NCI-H446 (cell line): ENCODE measurements around the gene BTNL8.

Experiments
- DNase-seq, 2 experiments: peaks; one replicate each; lab custom pipeline; 2025; lab: John Stamatoyannopoulos, UW

The BTNL8 gene, protein sequence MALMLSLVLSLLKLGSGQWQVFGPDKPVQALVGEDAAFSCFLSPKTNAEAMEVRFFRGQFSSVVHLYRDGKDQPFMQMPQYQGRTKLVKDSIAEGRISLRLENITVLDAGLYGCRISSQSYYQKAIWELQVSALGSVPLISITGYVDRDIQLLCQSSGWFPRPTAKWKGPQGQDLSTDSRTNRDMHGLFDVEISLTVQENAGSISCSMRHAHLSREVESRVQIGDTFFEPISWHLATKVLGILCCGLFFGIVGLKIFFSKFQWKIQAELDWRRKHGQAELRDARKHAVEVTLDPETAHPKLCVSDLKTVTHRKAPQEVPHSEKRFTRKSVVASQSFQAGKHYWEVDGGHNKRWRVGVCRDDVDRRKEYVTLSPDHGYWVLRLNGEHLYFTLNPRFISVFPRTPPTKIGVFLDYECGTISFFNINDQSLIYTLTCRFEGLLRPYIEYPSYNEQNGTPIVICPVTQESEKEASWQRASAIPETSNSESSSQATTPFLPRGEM

GRCh38 chr5:180898621-180899246 is at the start of gene BTNL8:
Gene BTNL8 (plus strand): TSS chr5:180899159. CDS start chr5:180899311, 152 bp downstream.
- no peak for DNase-seq

DNA sequence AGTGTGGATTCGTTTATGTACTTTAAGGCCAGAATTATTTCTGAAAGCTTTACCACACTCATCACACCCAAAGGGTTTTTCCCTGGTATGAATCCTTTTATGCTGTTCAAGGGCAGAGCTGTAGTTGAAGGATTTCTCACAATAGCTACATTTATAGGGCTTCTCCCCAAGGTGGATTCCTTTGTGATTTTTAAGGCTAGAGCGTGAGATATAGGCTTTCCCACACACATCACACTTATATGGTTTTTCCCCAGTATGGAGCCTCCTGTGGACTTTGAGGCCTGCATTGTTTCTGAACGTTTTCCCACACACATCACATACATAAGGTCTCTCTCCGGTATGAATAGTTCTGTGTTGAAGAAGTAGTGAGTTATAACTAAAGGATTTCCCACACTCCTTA is 49.1 kb upstream of the BTNL8 start:
- no peak for DNase-seq

DNA sequence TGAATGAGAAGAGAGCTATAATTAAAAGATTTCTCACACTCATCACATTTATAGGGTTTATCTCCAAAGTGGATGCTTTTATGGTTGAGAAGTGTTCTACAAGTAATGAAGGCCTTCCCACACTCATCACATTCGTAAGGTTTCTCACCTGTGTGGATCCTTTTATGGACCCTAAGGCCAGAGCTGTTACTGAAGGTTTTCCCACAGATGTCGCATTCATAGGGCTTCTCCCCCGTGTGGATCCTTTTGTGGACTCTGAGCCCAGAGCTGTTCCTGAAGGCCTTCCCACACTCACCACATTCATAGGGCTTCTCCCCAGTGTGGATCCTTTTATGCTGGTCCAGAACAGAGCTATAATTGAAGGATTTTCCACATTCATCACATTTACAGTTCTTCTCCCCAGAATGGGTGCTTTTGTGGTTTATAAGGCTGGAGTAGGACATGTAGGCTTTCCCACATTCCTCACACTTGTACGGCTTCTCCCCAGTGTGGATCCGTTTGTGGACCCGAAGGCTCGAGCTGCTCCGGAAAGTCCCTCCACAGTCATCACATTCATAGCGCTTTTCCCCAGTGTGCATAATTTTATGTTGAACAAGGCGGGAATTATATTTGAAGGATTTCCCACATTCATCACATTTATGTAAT is 48.4 kb upstream of the BTNL8 start:
- no peak for DNase-seq

DNA sequence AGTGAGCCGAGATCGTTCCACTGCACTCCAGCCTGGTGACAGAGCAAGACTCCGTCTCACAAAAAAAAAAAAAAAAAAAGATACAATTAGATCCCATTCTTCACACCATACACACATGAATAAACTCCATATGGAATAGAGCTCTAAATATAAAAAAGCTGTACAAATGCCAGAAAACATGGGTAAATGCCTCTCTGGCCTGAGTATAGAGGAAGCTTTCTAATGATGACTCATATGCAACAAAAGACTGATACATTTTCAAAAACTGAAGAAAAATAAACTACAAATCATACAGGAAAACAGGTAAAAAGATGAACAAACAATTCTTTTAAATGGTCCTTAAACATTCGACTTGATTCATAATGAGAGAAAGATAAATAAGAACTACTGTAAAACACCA is 46.5 kb upstream of the BTNL8 start:
- peak in 1 of 2 experiments; percentile 2 for DNase-seq

DNA sequence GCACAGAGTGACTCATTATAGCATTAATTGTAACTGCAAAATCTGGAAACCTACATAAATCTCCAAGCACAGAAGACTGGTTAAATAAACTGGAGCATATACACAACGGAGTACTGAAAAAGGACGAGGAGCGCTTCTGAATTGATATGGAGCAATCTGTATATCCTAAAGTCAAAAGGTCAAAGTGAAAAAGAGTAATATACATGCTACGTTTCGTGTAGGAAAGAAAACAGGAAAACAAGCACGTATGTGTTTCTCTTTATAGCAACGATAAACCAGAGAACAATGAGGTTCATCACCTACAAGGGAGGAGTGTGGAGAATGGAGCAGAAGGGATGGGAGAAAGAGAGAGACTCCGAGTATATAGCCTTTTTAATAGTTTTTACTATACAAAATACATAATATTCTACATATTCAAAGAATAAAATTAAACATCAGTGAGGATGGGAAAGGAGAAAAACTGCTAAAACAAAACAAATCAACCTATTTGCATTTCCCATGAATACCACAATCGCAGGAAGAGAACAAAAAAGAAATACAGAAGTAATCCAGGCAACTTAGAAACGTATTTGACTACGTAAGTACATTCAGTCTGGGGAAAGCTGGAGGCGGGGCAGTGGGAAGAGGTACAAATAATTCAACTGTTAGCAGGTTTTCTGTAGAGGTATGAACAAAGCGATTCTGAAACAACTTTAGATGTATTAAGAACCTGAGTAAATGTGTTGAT is 45.7 kb upstream of the BTNL8 start:
- DNase-seq = no peak

DNA sequence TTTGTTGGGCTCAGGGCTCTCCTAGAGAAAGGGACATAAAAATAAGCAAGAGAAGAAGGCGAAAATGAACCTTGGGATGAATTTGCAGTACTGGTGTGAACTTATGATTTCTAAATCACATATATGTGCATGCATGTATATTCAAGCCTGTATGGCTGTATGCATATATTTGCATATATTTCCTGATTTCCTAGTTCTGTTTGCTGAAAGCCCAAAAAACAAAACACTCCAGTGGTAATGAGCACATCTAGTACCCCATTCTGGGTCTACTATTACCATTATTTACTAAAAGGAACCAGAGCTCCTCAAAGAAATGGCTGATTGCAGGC is 45.1 kb upstream of the BTNL8 start:
- DNase-seq = no peak

DNA sequence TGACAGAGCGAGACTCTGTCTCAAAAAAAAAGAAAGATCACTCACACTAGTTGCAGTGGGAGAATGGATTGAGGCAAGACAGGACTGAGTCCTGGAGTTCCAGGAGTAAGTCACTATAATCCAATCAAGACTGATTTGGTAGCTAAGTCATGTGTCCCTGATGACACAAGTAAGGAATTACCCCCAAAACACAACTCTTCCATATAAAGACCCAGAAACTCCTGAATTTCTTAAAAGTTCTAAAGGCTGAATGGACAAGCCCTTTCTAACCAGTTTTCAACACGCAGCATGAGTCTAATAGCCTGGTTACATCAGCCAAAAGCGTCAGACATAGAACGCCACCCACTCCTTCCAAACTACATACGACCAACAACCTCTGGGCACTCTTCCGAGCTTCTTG is 40.4 kb upstream of the BTNL8 start:
- DNase-seq = no peak

DNA sequence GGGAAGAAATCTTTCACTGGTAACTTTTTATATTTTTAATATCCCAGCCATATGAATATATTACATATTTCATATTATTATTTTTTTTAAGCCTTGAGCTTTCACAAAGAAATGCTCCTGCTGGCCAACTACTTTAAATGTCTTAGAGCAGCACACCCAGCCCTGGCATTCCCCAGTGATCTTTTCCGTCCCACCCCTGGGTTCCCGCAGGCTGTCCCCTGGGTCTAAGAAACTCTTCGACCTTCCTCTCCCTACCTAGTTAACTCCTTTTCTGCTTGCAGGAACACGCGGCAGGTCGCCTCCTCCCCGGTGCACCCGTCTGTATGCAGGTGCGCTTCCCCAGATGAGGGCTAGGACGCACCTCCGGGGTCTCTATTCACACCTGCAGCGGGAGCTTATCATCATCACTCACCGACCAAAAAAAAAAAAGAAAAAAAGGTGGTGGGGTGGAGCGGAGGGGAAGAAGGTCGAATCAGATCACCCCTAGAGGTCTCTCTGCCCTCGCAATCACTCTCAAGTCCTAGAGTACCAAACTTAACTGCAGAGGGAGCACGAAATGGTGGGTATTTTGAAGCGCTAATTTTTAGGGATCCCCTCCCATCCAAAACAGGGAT is 38.6 kb upstream of the BTNL8 start:
- peak in 1 of 2 experiments; percentile 32 for DNase-seq

GRCh38 chr5:180860887-180861822 is 37.8 kb upstream of the BTNL8 start, which contains the start of gene ZFP62:
Gene ZFP62 (minus strand): TSS chr5:180861276. CDS start chr5:180861219, 57 bp downstream.
- peak; percentile 72 to 94 for DNase-seq

GRCh38 chr5:180862645-180863044 is 36.3 kb upstream of the BTNL8 start:
- no peak for DNase-seq

- DNase-seq = no peak
These were observed 32.8 kb upstream of the BTNL8 start for GRCh38 chr5:180865981-180866695.

DNA sequence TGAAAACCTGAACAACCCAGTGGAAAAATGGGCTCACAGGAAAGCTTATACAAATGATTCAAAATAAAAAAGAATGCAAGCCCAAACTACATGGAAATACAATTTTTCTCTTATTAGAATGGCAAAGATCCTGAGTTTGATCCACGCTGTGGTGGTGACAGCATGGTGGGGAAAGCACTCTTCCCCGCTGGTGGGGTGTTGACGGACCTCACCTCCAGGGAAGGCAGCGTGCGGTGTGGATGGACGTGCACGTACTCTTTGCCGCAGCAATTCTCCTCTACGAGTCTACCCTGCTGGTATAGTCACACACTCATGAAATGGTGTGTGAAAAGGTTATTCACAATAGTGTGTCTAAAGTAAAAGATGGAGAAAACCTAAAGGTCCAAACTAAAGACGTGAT is 32.0 kb upstream of the BTNL8 start:
- no peak for DNase-seq

GRCh38 chr5:180868960-180869359 is 30.0 kb upstream of the BTNL8 start:
- DNase-seq = peak; percentile 58 to 80

GRCh38 chr5:180869587-180869986 is 29.4 kb upstream of the BTNL8 start:
- DNase-seq = no peak

DNA sequence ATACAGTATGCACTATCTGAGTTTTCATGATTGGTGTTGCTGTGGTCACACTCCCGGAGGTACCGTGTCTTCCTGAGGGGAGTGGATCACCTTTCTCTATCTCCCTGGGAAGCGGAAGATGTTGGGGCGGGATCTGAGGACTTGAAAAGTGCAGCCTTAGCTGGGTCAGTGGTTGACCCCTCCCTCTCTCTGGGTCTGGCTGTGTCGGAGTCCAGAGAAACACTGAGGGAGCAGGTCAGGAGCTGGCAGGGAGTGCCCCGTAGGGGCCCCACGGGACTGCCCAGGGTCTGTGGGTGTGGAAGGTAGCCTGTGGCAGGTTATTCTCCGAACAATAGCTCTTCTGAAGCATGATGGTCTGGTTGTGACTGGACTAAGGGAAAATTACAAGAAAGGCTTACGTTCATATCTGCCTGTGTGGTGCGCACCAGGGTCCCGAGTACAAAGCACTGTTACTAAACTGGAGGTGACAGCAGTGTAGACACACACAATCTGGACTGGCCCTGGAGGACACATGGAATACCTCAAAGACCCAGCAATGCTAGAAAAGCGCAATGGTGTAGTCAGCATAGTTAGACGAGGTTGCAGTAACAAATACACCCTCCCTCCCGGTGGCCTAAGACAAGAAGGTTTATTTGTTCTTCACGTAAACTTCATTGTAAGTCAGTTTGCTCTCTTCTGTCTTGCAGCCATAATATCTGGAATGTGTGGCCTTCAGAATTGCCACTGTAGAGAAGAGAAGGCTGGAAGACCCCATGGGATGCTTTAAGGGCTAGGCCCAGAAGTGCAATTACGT is 28.5 kb upstream of the BTNL8 start:
- DNase-seq = no peak

GRCh38 chr5:180872419-180872818 is 26.5 kb upstream of the BTNL8 start:
- no peak for DNase-seq

DNA sequence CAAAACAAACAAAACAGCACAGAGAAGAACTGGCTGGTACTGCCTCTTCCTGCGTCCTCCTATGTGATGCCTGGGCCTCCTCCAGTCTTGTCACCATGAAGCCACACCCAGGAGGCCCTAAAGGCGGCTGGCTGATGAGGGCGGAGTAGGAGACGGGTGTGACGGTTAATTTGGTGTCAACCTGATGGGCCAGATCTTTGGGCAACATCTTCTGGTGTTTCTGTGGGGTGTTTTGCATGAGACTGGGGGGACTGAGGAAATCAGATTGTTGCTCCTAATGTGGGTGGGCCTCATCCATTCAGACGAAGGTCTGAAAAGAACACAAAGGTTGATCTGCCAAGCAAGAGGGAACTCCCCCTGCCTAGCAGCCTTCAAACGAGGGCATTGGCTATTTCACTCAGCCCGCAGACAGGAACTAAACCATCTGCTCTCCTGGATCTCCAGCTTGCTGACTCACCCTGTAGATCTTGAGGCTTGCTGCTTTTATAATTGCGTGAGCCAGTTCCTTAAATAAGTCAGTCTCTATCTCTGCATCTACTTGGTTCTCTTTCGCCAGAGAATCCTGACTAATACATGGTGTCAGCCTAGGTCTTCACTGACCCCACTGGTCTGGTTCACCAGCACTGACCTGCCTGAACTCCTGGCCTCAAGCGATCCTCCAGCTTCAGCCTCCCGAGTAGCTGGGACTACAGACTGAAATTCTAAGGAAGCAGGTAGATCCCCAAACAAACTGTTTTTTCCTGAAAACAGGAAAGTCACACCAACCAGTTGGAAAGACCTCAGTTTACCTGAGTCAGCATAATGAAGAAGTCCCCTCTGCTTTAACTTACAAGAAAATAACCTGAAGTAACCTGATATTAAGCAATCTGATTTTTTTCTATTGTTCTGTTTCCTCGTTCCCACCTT is 25.1 kb upstream of the BTNL8 start:
- peak in 1 of 2 experiments; percentile 39 for DNase-seq
